ENCODE data around the gene CRYM.
"Not testable (repeated sequence)": the region's sequence is repeated elsewhere in the genome, so short reads cannot be mapped to it uniquely, and the experiment has no call there.

CRYM gene

DNA sequence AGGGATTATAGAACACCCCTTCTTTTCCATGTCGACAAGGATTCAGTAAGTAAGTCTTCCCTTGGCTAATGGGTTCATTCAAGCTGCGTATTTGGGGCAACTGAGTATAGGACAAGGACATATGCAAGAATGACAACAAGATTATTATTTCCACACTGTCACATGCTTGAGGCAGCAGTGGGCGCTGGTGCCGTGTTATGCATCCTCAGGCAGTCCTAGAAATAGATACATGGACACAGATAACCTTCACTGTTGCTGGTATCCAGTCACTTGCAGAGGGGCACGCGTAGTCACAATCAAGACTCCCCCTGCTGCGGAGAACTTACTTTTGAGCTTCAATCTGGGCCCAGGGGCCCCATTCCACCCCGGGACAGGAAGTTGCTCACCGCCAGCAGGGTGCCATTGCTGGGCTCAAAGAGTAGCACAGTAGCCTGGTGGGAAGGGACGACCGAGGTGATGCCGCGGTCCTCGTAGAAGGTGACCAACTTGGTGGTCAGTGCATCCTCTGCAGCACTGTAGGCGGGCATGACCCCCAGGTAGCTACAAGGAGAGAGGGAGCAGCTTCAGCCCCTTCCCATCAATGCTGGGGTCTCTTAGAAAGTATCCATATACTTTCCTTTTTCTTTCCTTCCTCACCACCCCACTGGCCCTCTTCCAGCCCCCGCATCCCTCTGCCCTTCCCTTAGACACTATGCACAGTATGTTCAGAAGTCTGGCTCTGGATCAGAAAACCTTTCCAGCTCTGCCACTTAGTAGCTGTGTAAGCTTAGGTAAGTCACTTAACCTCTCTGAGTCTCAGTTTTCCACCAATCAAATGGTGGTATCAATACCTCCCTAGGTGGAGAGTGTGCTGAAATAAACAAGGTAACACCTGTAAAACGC, 804 bp downstream of the CRYM start:
- DNase-seq: no peak

DNA sequence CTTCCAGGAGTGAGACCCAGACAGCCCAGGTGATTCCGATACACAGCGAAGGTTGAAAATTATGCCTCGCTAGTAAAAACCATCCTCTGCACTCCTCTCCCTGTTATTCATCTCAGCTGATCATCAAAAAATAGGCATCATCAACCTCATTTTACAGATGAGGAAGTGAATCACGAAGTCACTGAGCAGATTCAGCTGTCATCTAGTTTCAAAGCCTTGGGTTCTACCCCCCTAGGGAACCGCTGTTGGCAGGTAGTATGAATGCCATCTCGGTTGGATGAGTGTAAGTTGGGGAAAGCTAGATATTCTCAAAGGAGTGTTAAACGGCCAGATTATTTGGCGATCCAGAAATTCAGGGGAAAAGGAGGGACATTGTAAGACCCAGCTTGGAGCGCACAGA, 2.0 kb downstream of the CRYM start:
- DNase-seq: no peak

DNA sequence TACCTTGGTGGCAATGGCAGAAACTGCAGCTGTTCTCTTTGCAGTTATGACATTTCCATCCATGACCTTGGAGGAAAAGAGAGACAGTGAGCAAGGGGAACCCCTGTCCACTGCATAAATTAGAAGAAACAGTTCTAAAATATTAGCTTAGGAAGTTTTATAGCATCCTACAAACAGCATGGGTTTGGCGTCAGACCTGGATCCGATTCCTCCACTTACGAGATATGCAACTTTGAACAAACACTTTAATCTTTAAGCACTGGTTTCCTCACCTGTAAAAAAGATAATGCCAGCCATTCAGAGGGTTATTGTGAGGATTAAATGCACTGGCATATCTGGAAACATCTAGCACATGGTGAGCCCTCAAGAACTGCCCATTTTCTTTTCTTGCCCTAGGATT, 2.6 kb downstream of the CRYM start:
- no peak for DNase-seq

DNA sequence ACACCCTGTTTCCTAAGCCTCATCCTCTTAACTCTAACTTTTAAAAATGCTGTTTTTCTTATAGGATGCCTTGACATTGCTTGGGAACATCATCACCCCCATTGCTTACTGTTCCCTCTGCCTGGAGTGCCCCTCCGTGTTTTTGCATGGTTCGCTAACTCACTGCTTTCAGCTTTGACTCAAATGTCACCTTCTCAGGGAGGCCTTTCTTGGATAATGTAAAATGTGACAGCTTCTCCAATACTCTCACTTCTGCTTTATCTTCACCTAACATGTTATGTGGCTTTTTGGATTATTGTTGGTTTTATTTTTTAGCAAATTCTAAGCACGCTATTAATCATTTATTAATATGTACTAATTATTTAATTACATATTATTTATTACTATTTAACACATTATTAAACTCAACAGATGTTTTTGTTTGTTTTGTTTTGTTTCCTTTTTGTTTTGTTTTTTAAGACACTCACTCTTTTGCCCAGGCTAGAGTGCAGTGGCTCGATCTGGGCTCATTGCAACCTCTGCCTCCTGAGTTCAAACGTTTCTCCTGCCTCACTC, 3.8 kb downstream of the CRYM start:
- DNase-seq: no peak

DNA sequence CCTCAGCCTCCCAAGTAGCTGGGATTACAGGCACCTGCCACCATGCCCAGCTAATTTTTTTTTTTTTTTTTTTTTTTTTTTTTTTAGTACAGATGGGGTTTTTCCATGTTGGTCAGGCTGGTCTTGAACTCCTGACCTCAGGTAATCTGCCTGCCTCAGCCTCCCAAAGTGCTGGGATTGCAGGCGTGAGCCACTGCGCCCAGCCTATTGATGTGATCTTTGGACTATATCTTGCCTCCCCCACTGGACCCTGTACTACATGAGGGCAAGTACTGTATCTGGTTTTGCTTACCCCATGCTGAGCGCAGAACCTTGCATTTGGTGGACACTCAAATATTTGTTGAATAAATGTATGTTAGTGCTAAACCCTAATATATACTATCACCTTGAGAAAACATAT, 5.3 kb downstream of the CRYM start:
- DNase-seq: not testable (repeated sequence)

DNA sequence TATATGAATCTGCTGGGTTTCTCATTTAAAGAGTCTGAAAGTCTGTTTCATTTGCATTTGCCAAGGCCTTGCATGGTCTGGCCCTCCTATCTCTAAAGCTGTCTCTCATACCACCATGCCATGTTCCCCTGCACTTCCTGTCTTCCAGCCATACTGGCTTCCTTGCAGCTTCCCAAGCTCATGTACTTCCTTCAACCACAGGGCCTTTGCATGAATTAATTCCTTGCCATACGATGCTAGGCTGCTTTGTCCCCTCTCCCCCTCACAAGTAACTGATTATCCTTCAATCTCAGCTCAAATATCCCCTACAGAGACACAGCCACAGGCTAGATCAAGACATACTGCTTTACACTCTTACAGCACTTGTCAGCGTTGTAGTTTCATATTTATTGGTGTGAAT, 5.8 kb downstream of the CRYM start:
- DNase-seq: no peak

DNA sequence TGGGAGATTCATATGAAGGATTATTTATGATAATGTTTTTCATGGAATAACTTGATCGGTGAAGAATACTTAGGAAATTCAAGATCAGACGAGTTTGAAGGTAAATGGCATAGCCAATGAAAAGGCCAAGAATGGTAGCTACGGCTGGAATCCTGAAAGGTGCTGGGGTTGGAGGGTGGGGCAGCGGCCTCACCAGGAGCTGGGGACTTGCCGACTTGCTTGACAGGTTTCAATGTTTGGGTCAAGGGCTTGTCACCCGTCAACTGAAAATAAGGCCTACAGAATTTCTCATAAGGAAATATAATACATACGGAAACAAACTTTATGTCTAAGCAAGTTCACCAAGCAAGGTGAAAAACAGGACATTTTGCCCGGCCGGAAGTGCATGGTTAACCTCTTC, 9.9 kb downstream of the CRYM start:
- DNase-seq: no peak

DNA sequence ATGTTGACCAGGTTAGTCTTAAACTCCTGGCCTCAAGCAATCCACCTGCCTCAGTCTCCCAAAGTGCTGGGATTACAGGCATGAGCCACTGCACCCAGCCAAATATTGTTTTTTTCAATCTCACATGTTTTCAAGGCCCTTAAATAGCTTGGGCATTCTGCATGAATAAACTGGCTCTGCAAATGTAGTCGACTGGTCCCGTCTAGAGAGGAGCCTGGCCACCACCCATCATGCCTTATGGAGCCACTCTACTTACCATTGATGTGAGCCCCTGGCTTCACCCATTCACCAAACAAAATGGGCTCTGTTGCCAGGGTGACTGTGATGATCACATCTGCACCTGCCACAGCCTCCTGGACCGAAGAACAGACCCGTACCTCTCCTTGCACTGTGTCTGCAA, 10.8 kb downstream of the CRYM start:
- DNase-seq: no peak

DNA sequence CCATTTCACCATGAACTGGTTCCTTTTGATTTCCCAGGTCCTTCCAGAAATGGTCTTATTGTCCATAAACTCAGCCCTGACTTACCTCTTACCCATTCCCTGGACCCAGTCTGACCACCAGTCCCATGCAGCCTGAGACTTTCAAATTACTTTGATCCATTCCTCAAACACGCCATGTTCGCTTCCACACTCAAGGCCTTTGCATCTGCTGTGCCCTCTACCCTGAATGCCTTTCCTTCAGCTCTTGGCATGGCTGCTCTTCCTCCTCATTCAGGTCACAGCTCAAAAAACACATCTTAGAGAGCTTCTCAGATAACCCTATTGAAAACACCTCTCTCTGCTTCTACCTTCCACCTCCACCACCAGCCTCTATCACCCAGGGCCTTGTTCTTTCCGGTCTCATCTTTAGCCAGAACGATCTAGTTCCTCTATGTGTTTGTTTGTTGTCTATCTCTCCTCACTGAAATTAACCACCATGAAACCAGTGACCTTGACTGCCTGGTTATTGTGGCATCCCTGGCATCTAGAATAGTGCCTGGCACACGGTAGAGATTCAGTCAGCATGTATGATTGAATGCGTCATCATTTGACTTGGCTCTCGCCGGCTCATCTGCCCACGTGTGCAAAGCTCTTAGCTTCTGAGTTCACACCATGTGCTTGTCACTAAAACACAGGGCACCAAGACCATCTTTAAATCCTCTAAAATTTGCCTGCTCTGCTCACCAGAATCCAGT, 12.8 kb downstream of the CRYM start:
- no peak for DNase-seq

DNA sequence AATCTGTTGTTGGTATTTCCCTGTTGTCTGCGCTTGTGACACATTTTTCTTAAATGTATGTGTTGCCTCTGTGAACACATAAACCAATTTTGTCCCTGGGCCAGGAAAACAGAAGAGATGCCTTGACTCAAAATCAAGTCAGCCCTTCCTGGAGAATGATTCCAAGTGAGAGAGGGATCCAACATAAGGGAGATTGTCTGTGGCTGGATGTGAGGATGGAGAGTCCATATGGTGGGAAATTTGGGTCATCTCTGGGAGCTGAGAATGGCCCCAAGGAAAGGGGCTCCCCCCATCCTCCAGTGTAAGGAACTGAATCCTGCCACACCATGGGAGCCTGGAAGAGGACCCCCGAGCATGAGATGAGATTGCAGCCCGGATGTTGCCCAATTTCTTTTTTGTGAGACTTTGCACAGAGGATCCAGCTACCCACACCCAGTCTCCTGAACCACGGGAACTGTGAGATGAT, 13.5 kb downstream of the CRYM start:
- DNase-seq: no peak

DNA sequence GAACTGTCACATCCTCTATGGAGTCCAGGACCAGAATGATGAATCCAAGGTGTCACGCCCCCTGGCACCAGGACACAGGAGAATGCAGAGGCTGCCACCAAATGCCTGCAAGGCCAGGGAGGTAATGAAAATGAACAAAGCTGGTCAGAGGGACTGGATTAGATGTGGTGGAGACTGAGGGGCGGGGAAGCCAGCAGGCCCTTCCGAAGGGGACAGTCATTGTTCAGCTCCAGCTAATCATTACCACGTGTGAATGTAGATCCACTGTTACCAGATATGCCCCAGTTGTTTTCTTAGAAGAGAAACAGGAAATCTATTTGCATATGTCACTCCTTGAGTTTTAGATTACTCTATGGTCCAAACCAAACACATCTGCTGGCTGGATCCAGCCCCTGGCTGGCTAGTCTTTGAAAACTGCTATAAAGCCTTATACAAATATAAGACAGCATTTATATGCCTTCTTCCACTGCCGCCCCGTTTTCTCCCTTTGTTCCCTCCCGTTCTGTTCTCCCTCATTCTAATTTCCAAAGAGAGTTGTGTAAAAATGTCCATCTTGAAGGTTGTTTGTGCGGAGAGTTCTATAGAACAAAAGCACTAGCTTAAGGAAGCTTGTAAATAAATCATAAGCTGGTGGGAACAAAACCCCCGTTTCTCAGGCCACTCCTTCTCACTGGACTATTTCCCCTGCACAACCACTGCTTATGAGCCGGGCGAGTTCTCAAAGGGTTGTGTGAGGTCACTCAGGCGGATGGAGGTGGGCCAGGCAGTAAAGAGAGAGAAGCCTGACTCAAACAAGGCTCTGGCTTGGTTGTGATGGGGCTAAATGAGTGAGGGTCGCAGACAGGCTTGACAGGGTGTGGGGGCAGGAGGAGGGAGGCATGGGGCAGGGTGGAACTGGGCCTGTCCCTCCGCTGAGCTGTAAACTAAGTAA, 14.2 kb downstream of the CRYM start:
- DNase-seq: no peak

DNA sequence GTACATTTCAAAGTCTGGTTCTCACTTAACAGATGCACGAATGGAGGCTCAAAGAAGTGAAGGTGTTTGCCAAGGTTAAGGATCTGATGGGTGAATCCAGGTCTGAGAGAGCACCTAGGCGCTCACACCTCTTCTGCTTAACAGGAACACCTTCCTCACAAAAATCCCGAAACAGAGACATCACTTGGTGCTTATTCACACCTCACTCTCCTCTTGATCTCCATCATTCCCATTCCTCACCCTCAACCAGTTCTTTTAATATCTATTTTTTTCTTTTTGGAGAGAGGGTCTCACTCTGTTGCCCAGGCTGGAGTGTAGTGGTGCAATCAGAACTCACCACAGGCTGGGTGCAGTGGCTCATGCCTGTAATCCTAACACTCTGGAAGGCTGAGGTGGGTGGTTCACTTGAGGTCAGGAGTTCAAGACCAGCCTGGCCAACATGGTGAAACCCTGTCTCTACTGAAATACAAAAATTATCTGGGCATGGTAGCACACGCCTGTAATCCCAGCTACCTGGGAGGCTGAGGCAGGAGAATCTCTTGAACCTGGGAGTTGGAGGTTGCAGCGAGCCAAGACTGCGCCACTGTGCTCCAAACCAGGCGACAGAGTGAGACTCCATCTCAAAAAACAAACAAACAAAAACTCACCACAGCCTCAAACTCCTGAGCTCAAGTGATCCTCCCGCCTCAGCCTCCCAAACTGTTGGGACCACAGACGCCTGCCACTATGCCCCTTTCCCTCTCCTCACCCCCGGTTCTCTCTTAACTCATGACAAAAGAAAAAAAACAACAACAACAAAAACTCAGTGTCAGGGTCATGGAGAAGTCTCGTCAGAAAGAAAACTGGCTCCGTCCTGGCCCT, 15.1 kb downstream of the CRYM start:
- no peak for DNase-seq

DNA sequence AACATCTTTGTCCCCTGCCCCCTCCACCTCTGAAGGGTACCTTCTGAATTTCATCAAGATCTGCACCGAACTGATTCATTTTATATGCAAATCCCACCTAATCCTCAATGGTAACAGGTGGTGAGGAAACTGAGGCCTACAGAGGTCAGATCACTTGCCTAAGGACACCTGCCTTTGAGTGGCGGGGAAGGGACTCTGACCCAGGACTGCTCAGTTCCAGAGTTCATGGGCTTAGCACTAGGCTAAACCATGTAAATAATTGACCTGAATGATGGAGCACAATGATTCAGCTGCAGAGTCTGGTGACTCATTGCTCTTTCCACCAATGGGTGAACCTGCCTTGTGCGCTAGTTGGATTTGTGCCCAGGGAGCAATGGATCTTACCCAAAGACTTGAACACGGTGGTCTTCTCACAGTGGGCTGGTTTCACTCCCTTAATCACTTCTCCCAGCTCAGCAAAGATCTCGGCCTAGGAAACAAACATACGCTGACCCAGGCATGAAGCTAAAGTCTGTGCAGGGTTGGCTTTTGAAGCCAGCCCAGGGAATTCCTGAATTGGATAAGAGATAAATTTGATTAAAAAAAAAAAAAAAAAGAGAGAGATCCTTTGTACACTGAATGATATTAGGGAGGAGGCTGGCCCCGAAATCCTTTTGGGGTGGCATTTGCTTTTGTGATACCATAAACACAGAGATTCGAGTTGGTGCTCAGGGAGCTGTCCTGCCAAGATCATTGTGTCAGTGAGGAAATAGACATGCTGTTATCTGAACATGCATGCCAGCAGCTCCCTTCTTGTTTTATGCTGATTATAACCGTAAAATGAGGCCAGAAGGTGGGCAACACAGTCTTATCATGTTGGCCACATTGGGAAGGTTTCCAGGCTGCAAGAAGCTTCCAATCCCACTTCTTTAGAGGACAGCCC, 17.0 kb downstream of the CRYM start:
- DNase-seq: no peak

DNA sequence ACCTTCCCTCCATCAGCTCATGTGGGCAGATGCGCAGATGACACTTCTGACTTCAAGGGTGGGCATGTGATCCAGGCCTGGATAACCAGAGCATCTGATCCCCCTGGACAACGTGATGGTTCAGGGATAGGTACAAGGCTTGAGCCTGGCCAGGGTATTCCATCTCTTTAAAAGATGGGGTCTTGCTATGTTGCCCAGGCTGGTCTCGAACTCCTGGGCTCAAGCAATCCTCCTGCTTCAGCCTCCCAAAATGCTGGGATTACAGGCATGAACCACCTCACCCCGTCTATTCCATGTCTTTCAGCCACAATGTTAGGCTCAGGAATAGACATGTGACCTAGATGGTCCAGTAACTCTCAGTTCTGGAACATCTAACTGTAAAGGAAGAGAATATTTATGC, 20.8 kb downstream of the CRYM start:
- DNase-seq: no peak

DNA sequence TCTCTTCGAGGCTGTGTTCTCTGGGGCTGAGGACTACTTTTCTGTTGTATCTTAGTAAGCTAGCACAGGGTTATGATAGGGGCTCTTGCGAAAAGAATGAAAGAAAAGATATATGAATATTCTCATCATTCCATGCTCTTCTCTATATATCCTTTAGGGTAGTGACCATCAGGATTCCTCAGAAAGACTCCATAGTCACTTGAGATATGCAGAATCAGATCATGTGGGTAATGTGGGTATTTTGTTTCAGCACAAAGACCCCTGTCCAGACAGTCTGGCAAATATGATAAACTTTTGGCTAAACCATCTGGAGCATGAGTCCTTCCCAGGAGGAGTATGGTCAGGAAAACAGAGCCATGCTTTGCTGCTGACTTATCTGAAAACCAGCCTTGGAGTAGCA, 21.5 kb downstream of the CRYM start:
- no peak for DNase-seq

DNA sequence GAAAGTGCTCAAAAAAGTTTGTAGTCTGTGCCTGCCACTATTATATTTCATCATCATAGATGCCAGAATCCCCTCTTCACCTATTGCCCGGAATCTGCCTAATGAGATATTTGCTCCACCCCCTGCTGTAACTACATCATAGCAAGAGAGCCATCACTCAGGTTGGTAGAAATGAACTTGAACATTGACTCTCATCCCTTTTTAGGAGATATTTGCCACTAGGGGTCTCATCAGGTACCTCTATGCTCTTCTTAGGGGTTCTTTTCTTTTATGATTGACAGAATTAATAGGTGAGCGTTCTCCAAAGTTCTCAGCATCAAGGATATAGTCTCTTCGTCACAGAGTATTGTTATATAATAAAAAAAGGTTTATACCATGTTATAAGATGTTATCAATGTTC, 24.6 kb downstream of the CRYM start:
- no peak for DNase-seq

DNA sequence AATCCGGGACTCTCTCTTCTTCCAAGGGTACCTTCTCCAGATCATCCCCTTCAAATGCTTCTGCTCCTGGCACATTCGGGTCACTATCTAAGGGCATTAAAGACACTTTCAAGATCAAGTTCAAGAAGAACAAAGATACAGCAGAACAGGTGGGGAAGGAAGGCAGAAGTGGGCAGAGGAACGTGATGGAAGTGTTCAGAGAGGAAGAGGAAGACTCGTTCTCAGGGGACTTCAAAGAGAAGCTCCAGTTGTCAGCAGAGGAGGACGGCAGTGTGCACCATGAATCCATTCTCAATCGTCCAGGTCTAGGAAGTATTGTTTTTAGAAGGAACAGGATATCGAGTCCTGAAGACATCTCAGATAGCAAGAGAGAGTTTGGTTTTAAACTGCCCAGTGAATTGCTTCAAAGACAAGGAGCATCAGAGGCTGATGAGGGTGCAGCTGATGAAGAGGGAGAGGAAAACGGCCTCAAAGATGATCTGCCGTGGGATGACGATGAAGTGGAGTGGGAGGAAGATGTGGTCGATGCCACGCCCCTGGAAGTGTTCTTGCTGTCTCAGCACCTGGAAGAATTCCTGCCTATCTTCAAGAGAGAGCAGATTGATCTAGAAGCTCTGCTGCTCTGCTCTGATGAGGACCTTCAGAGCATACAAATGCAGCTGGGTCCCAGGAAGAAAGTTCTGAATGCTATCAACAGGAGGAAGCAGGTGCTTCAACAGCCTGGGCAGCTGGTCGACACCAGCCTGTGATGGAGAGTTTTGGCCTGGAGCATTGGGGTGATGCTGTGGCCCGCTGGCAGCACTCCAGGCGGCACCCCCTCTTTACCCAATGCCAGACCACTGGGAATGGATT, 27.8 kb downstream of the CRYM start:
- DNase-seq: no peak

DNA sequence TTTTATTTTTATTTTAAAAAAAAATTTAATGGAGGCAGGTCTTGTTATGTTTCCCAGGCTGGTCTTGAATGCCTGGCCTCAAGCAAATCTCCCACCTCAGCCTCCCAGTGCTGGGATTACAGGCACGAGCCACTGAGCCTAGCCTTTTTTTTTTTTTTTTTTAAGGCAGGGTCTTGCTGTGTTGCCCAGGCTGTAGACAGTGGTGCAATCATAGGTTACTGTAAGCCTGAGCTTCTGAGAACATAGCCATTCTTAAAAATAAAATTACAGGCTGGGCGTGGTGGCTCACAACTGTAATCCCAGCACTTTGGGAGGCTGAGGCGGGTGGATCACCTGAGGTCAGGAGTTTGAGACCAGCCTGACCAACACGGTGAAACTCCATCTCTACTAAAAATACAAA, 29.9 kb downstream of the CRYM start:
- not testable (repeated sequence) for DNase-seq

DNA sequence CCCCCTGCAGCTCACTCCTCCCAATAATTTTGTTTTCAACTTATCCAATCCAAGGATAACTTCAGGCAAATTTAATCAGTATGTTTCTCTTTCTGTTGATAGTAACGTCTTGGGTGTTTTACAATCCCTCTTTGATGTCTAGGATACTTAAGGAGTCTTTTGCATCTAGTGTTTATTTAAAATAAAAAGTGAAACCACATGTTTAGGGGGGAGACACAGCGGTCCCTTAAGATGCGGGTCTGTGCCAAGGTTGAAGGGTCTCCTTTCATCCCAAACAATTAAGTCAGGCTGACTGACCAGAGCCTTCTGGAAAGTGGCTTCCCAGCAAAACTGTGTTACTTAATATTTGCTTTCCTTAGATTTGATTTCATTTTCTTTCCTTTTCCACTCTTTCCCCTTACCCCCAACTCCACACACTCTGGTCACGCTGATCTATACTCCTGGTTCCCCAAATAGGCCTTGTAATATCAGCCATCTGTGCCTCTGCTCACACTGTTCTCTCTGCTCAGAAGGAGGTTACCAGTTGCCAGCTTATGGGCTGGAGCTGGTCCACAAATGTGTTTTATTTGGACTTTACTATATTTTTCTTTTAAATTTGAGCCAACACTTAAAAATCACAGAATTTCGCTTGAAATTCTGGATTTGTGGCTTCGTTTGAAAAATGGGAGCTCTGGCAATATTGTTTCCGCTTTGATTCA, 33.4 kb downstream of the CRYM start:
- no peak for DNase-seq
